NB4 (cell line): Measurements from ENCODE around the gene PLXDC1.

Source experiments
- MYC ChIP-seq: IDR thresholded peaks from 2 replicates; pipeline ENCODE4 v1.6.1; 2011; ENCODE audit warnings: low read depth, low read length
- TF ChIP-seq, protein P1 (sequence below): IDR thresholded peaks from one replicate; pipeline ENCODE4 v1.5.1; 2012; ENCODE audit warnings: low read depth, low read length

DNA sequence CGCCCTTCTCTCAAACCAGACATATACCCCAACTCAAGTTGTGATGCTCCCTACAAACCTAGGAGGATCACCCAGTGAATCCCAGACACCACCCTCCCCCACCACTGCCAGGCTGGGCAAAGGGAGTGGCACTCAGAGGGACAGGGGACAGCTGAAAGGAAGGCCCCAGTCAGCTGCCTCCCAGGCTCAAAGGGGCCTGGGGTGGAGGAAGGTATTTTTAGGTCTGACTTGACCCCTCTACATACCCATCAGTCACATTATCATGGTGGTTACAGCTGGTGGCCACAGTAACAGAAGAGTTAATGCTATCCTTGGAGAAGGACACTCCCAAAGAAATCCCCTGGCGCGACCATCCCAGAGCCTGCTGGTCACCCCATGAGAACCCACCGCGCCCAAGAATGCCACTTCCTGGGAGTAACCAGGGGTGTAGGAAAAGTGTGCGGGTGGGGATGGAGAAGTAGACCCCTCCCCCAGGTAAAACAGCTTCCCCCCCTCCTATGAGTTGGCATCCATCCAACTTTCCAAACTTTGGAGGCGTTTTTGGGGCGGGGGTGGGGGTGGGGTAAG lies 44.9 kb upstream of the PLXDC1 start:
- TF ChIP-seq, protein P1, sequence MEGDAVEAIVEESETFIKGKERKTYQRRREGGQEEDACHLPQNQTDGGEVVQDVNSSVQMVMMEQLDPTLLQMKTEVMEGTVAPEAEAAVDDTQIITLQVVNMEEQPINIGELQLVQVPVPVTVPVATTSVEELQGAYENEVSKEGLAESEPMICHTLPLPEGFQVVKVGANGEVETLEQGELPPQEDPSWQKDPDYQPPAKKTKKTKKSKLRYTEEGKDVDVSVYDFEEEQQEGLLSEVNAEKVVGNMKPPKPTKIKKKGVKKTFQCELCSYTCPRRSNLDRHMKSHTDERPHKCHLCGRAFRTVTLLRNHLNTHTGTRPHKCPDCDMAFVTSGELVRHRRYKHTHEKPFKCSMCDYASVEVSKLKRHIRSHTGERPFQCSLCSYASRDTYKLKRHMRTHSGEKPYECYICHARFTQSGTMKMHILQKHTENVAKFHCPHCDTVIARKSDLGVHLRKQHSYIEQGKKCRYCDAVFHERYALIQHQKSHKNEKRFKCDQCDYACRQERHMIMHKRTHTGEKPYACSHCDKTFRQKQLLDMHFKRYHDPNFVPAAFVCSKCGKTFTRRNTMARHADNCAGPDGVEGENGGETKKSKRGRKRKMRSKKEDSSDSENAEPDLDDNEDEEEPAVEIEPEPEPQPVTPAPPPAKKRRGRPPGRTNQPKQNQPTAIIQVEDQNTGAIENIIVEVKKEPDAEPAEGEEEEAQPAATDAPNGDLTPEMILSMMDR, result no peak
- TF ChIP-seq MYC, result no peak
